Neural cell (in vitro differentiated cells): Measurements from ENCODE around the gene ARHGEF10L. TPM values are rescaled to one million over a fixed set of nuclear protein-coding genes. Genes with fewer than 3 reads are reported as not detected.

Experiments
- H2AFZ ChIP-seq: fragments of 200-600, 300-800 bp; sonication (generic), shearing (Covaris generic); 2 replicates; pipeline ENCODE4 v1.6.0; 2014; ENCODE audit warnings: low read depth, mild to moderate bottlenecking, antibody characterized with exemption, low read length, moderate library complexity
- H3F3A ChIP-seq: fragments of 200-600 bp; shearing (Covaris generic); 2 replicates; pipeline ENCODE4 v1.6.1; 2016; ENCODE audit warnings: mild to moderate bottlenecking, moderate library complexity, mixed read lengths, antibody characterized with exemption, low read length; ENCODE audit not compliant: insufficient read depth, poor library complexity, severe bottlenecking
- H3K27ac ChIP-seq: fragments of 200-600, 300-800 bp; sonication (generic), shearing (Covaris generic); 2 replicates; pipeline ENCODE4 v1.5.1; 2014; ENCODE audit warnings: mild to moderate bottlenecking, low read length, moderate library complexity
- H3K27me3 ChIP-seq: fragments of 300-800, 200-600 bp; sonication (generic), shearing (Covaris generic); 2 replicates; pipeline ENCODE4 v1.6.0; 2014; ENCODE audit warnings: mild to moderate bottlenecking, low read depth, low read length, moderate library complexity; ENCODE audit not compliant: insufficient read depth
- H3K36me3 ChIP-seq: fragments of 300-800, 200-600 bp; sonication (generic), shearing (Covaris generic); 2 replicates; pipeline ENCODE4 v1.5.1; 2014; ENCODE audit warnings: mild to moderate bottlenecking, antibody characterized with exemption, low read length, moderate library complexity; ENCODE audit not compliant: insufficient read depth
- H3K4me2 ChIP-seq: fragments of 300-800, 200-600 bp; sonication (generic), shearing (Covaris generic); 2 replicates; pipeline ENCODE4 v1.6.0; 2014; ENCODE audit warnings: mild to moderate bottlenecking, low read length
- H3K4me3 ChIP-seq: fragments of 300-800, 200-600 bp; sonication (generic), shearing (Covaris generic); 2 replicates; pipeline ENCODE4 v1.5.1; 2014; ENCODE audit warnings: mild to moderate bottlenecking, low read length, moderate library complexity
- H3K79me2 ChIP-seq: fragments of 200-600 bp; shearing (Covaris generic); replicated peaks from 2 replicates; pipeline ENCODE4 v1.6.0; 2014; ENCODE audit warnings: mild to moderate bottlenecking, low read length, moderate library complexity; ENCODE audit not compliant: insufficient read depth
- H3K9ac ChIP-seq: fragments of 300-800, 200-600 bp; sonication (generic), shearing (Covaris generic); 2 replicates; pipeline ENCODE4 v1.6.1; 2016; ENCODE audit warnings: mild to moderate bottlenecking, low read length, mixed read lengths
- H3K9me2 ChIP-seq: fragments of 200-600 bp; shearing (Covaris generic); 2 replicates; pipeline ENCODE4 v1.6.1; 2016; ENCODE audit warnings: mild to moderate bottlenecking, low read length, mixed read lengths; ENCODE audit not compliant: insufficient read depth
- H3K9me3 ChIP-seq: fragments of 200-600, 300-800 bp; sonication (generic), shearing (Covaris generic); 2 replicates; pipeline ENCODE4 v1.6.1; 2016; ENCODE audit warnings: mild to moderate bottlenecking, mixed run types, low read length, moderate library complexity, mixed read lengths
- H4K20me1 ChIP-seq: fragments of 200-600 bp; shearing (Covaris generic); 2 replicates; pipeline ENCODE4 v1.6.1; 2016; ENCODE audit warnings: mild to moderate bottlenecking, mixed run types; ENCODE audit not compliant: insufficient read depth
- EP300 ChIP-seq: fragments of 450-650 bp; conservative IDR thresholded peaks from 2 replicates; pipeline ENCODE4 v1.6.1; 2014; ENCODE audit warnings: antibody characterized with exemption, mild to moderate bottlenecking, moderate library complexity; ENCODE audit not compliant: poor library complexity, severe bottlenecking
- EZH2 ChIP-seq: fragments of 200-600, 300-800 bp; shearing (Covaris generic), sonication (generic); IDR thresholded peaks from 2 replicates; pipeline ENCODE4 v1.6.1; 2014; ENCODE audit warnings: antibody characterized with exemption, low read length, borderline replicate concordance, mild to moderate bottlenecking; ENCODE audit not compliant: insufficient read depth, poor library complexity, severe bottlenecking
- MXI1 ChIP-seq: fragments of 450-650 bp; conservative IDR thresholded peaks from 2 replicates; pipeline ENCODE4 v1.6.1; 2014; ENCODE audit warnings: antibody characterized with exemption, mild to moderate bottlenecking; ENCODE audit not compliant: poor library complexity, severe bottlenecking
- POLR2AphosphoS5 ChIP-seq: IDR thresholded peaks from 2 replicates; pipeline ENCODE4 v1.6.1; 2012
- RAD21 ChIP-seq: fragments of 450-650 bp; conservative IDR thresholded peaks from 2 replicates; pipeline ENCODE4 v1.6.1; 2014; ENCODE audit warnings: antibody characterized with exemption, mild to moderate bottlenecking, moderate library complexity
- REST ChIP-seq: IDR thresholded peaks from 2 replicates; pipeline ENCODE4 v1.6.1; 2012; ENCODE audit warnings: borderline replicate concordance
- SMC3 ChIP-seq: fragments of 450-650 bp; conservative IDR thresholded peaks from 2 replicates; pipeline ENCODE4 v1.6.1; 2014; ENCODE audit warnings: antibody characterized with exemption, mild to moderate bottlenecking, moderate library complexity; ENCODE audit not compliant: poor library complexity
- TAF1 ChIP-seq: IDR thresholded peaks from 2 replicates; pipeline ENCODE4 v1.6.1; 2012; ENCODE audit warnings: low read depth
- polyA plus RNA-seq: library from polyadenylated mRNA; depleted of rRNA; stranded (reverse); fragments of >200 nt; gene quantifications from 2 replicates; pipeline ENCODE4 v1.2.3, GENCODE V29; 2014
- TF ChIP-seq, protein P1 (sequence below): fragments of 450-650 bp; IDR thresholded peaks from 2 replicates; pipeline ENCODE4 v1.5.1; 2014; ENCODE audit warnings: antibody characterized with exemption, mild to moderate bottlenecking, moderate library complexity; ENCODE audit not compliant: poor library complexity, severe bottlenecking

The ARHGEF10L gene
- polyA plus RNA-seq, 1 donor from 2014 or later, result 123 TPM

- no peaks in the 10 kb centered on the region for H3K27me3 ChIP-seq
- no peak overlapping the region for H3K27ac ChIP-seq
- no peaks in the 10 kb centered on the region for H3K79me2 ChIP-seq
- no peaks in the 10 kb centered on the region for H3K36me3 ChIP-seq
- TF ChIP-seq REST (no peak), TAF1 (no peak), MXI1 (no peak), EZH2 (no peak), EP300 (no peak), SMC3 (no peak), RAD21 (no peak), POLR2AphosphoS5 (no peak)
- TF ChIP-seq, protein P1, sequence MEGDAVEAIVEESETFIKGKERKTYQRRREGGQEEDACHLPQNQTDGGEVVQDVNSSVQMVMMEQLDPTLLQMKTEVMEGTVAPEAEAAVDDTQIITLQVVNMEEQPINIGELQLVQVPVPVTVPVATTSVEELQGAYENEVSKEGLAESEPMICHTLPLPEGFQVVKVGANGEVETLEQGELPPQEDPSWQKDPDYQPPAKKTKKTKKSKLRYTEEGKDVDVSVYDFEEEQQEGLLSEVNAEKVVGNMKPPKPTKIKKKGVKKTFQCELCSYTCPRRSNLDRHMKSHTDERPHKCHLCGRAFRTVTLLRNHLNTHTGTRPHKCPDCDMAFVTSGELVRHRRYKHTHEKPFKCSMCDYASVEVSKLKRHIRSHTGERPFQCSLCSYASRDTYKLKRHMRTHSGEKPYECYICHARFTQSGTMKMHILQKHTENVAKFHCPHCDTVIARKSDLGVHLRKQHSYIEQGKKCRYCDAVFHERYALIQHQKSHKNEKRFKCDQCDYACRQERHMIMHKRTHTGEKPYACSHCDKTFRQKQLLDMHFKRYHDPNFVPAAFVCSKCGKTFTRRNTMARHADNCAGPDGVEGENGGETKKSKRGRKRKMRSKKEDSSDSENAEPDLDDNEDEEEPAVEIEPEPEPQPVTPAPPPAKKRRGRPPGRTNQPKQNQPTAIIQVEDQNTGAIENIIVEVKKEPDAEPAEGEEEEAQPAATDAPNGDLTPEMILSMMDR, result no peak
- no peaks in the 10 kb centered on the region for H3F3A ChIP-seq
- H4K20me1 ChIP-seq, result no peaks in the 10 kb centered on the region
- no peaks in the 10 kb centered on the region for H3K9me3 ChIP-seq
- no peak overlapping the region for H3K4me2 ChIP-seq
- no peak overlapping the region for H2AFZ ChIP-seq
- no peak overlapping the region for H3K4me3 ChIP-seq
- no peaks in the 10 kb centered on the region for H3K9me2 ChIP-seq
- no peak overlapping the region for H3K9ac ChIP-seq
Measured at GRCh38 chr1:17584539-17584938, 45.0 kb downstream of the ARHGEF10L start.

GRCh38 chr1:17585266-17585987, 45.9 kb downstream of the ARHGEF10L start:
- Histone ChIP-seq H2AFZ (no peak overlapping the region), H3K27ac (no peak overlapping the region), H3F3A (no peaks in the 10 kb centered on the region), H4K20me1 (no peaks in the 10 kb centered on the region), H3K9me2 (no peaks in the 10 kb centered on the region), H3K36me3 (no peaks in the 10 kb centered on the region), H3K27me3 (no peaks in the 10 kb centered on the region), H3K4me3 (no peak overlapping the region), H3K9me3 (no peaks in the 10 kb centered on the region), H3K79me2 (no peaks in the 10 kb centered on the region), H3K4me2 (no peak overlapping the region), H3K9ac (no peak overlapping the region)
- TF ChIP-seq POLR2AphosphoS5, result no peak
- no peak for TF ChIP-seq TAF1
- no peak for TF ChIP-seq MXI1
- no peak for TF ChIP-seq RAD21
- TF ChIP-seq, protein P1, result no peak
- TF ChIP-seq EZH2, result no peak
- no peak for TF ChIP-seq REST
- no peak for TF ChIP-seq SMC3
- no peak for TF ChIP-seq EP300
